GM21390 (cell line): Measurements from ENCODE around the gene CERCAM.

ENCODE experiments used
- ATAC-seq: cut with Tn5 transposase; IDR thresholded peaks from one replicate; pipeline ENCODE4 v1.9.1; 2021; ENCODE audit not compliant: unreplicated experiment

Gene CERCAM

DNA sequence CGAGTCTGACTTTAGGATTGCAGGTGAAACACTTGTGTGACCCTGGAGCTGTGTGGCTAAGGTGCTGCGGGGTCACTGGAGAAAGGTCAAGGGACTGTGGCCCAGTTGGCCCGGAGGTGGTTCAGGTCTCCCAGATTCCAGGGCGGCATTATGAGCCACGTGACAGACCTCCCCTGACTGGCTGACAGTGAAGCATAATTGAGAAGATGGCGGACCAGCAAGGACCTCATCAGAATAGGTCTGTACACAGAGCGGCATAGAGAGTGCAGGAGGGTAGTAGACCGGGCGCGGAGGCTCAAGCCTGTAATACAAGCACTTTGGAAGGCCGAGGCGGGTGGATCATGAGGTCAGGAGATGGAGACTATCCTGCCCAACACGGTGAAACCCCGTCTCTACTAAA is 34.3 kb downstream of the CERCAM start:
- no peak for ATAC-seq

- ATAC-seq, result peak; percentile 81
These were observed 35.4 kb downstream of the CERCAM start, which contains the start of gene ODF2 for GRCh38 chr9:128455849-128456612. Gene ODF2, plus strand, starts transcription at chr9:128456006. Its CDS starts 86 bp downstream, at chr9:128456092.

- ATAC-seq, result peak; percentile 53
These were observed 36.0 kb downstream of the CERCAM start for GRCh38 chr9:128456613-128457061.

- no peak for ATAC-seq
These were observed 36.5 kb downstream of the CERCAM start for GRCh38 chr9:128457207-128457606.

- ATAC-seq, result no peak
These were observed 38.4 kb downstream of the CERCAM start for GRCh38 chr9:128459011-128459410.

GRCh38 chr9:128469070-128469469 is 48.4 kb downstream of the CERCAM start:
- ATAC-seq, result no peak

DNA sequence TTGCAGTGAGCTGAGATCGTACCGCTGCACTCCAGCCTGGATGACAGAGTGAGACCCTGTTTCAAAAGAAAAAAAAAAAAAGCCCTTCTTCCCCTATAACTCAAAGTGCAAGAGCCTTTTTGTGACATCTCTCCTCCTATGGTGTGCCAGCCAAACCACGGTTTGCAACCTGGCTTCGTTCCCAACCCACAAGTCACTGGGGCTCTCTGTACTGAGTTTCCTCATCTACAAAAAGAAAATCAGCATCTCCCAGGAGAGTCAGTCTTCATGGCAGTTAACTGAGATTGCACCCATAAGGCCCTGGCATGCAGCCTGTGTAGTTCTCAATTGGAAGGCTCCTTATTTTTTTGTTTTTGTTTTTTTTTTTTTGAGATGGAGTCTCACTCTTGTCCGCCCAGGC is 49.9 kb downstream of the CERCAM start:
- no peak for ATAC-seq

DNA sequence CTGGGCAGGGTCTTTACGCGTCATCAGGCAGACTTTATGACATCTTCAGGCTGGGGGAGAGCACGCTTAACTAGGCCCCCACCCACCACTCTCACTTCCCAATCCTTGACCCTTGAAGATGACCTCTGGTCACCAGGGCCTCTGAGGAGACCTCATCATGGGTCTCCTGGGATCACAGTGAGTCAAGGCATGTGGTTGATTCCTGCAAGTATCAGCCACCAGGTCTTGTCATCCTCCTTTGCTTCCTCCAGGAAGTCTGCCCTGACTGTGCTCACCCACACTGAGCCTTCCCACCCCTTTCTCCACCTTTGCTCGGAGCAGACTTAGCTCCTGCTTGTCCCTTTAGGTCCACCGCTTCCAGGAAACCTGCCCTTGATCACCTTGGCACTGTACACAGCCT is 52.4 kb downstream of the CERCAM start:
- ATAC-seq, result no peak

DNA sequence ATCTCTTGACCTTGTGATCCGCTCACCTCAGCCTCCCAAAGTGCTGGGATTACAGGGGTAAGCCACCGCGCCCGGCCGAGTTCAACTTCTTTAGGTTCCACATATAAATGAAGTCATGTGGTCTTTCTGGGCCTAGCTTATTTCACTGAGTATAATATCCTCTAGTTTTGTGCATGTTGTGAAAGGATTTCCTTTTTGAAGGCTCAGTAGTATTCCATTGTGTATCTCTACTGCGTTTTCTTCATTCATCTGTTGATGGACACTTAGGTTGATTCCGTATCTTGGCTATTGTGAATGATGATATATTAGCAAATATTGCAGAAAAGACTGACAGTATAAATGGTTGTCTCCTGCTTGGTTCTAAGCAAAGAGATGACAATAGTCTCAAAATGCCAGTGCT is 55.2 kb downstream of the CERCAM start:
- ATAC-seq, result no peak

GRCh38 chr9:128479262-128479661 is 58.6 kb downstream of the CERCAM start:
- no peak for ATAC-seq

GRCh38 chr9:128481561-128481960 is 60.9 kb downstream of the CERCAM start:
- ATAC-seq, result no peak

DNA sequence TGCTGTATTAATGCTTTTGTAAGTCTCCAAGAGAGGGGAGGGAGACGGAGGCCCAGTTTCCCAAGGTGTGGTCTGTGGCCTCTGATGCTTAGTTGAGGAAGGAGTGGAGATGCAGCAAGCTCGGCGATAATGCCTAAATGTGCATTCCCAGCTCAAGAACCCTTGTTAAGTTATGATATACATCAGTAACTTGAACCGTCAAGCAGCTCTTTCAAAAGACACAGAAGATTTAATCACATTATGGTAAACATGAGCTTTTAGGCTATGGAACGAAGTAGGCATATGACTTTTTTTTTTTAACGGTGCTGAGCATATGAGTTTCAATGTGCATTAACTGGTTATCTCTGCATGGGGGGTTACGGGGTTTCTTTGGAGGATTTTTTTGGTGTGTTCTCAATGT is 61.5 kb downstream of the CERCAM start:
- ATAC-seq, result no peak

DNA sequence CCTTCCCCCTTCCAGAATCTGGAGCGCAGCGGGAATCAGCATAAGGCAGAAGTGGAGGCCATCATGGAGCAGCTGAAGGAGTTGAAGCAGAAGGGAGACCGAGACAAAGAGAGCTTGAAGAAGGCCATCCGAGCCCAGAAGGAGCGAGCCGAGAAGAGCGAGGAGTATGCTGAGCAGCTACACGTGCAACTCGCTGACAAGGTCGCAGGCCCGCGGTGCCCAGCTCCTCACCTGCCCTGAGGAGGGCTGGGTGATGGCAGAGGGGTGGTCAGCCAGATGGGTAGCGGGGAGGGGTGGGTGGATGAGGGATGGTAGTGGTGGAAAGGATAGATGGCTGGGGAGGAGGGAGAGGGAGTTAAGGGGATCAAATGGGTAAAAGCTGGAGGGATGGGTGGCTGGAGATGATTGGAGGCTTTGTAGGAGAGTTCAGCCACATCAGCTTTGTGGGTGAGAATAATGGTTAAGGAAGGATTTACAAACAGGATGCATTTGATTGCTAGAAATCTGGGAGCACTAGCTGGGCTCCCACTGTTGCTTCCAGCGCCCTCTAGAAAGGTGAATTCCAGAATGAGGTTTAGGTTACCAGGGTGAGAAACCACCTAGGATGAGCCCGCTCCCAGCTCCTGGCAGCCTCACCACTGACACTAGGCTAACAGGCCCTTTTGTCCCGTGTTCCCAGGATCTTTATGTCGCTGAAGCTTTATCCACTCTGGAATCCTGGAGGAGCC is 64.2 kb downstream of the CERCAM start:
- ATAC-seq, result no peak

- no peak for ATAC-seq
These were observed 64.8 kb downstream of the CERCAM start for GRCh38 chr9:128485414-128485855.

GRCh38 chr9:128486201-128486600 is 65.5 kb downstream of the CERCAM start:
- no peak for ATAC-seq
